Measurements from ENCODE around the gene KIF19.

Gene KIF19

DNA sequence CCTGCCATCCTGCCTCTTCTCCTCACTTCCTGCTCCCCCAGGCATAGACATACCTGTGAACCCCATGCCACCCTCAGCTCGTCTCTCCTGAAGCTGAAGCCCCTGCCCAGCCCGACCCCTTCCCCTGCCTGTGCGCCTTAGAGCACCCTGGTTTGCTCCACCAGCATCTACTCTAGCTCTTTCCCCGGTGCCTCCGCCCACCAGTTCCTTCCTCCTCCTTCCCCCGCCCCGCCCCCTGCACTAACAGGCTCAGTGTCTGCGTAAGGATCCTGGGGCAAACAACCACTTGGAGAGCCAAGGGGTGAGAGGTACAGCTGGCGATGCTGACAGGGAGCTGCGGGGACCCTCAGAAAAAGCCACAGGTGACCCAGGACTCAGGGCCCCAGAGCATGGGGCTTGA, 43.2 kb downstream of the KIF19 start:
- Histone ChIP-seq H2BK120ac (ENCODE audit: low read depth, low read length) (no peak overlapping the region), H3K27me3 (ENCODE audit: insufficient read depth, low read length, poor library complexity) (no peaks in the 10 kb centered on the region)
- no peak for DNase-seq

DNA sequence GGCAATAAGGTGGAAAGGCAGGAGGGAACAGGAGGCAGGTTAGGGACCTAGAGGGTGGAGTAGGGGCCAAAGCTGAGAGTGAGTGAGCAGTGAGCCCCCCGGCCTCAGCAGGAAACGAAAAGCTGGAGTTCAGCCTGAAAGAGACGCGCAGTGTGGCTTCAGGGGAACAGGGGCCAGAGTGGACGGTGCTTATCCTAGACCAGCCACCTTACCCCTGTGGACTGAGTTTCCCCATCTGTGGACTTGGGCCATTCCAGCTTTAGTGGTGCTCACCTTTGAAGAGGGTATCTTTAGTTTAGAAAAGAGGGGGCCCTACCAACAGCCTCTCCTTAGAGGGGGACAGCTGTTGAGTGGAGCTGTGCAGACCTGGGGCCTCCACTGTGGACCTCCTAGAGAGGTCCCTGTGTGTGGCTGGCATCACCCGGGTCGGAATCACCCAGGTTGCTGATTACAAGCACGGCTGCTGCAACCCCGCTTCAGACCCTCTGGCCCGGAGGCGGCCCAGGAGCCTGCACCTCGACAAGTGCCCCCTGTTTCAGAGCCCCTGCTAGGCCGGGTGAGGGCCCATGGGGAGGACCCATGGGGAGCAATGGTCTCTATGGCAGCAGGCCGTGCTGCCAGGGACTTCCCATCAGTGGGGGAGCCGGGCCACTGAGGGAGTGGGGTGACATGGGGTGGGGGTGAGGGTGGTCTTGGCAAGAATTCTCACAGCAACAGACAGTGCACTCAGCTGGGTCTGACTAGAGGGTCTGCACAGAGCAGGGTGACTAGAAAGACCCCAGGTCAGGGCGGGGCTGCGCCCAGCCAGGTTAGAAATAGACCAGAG, 43.9 kb downstream of the KIF19 start:
- no peak overlapping the region for H2BK15ac ChIP-seq (replicated peaks; ENCODE audit: low read depth)
- no peak overlapping the region for H3K4me3 ChIP-seq (ENCODE audit: low read length)
- H3K9ac ChIP-seq (ENCODE audit: low read length) = no peak overlapping the region
- H3K79me2 ChIP-seq (ENCODE audit: control insufficient read depth, insufficient read depth, low read length) = no peaks in the 10 kb centered on the region
- H3K4ac ChIP-seq (ENCODE audit: low read depth, low read length) = no peak overlapping the region
- no peak overlapping the region for H3K23ac ChIP-seq (ENCODE audit: low read length)
- H4K8ac ChIP-seq (ENCODE audit: low read depth, low read length) = no peak overlapping the region
- no peak for DNase-seq
- H3K27me3 ChIP-seq (ENCODE audit: insufficient read depth, low read length, poor library complexity) = no peaks in the 10 kb centered on the region
- H3K56ac ChIP-seq (ENCODE audit: low read length) = no peak overlapping the region
- H3K36me3 ChIP-seq (ENCODE audit: control insufficient read depth, insufficient read depth, low read length) = no peaks in the 10 kb centered on the region
- no peaks in the 10 kb centered on the region for H3K79me1 ChIP-seq (ENCODE audit: low read length)
- H2BK120ac ChIP-seq (ENCODE audit: low read depth, low read length) = no peak overlapping the region
- no peak overlapping the region for H3K4me2 ChIP-seq (ENCODE audit: low read length)
- H4K5ac ChIP-seq (ENCODE audit: low read length) = no peak overlapping the region
- H2AK5ac ChIP-seq (ENCODE audit: low read length) = no peak overlapping the region
- H3K4me1 ChIP-seq (ENCODE audit: control insufficient read depth, low read depth, low read length) = no peaks in the 10 kb centered on the region
- H3K27ac ChIP-seq (ENCODE audit: low read depth, low read length) = no peak overlapping the region
- no peak overlapping the region for H3K18ac ChIP-seq (ENCODE audit: low read length)
- no CpG with 5 or more reads among the region's 17 CpGs for whole genome bisulfite sequencing (ENCODE audit: extremely low coverage, insufficient coverage, low lambda C conversion rate)
- H2BK5ac ChIP-seq (ENCODE audit: low read length) = no peak overlapping the region

More for the DNA sequence above, 43.2 kb downstream of the KIF19 start:
- no peak overlapping the region for H4K8ac ChIP-seq (ENCODE audit: low read depth, low read length)
- no peaks in the 10 kb centered on the region for H3K36me3 ChIP-seq (ENCODE audit: control insufficient read depth, insufficient read depth, low read length)
- H4K5ac ChIP-seq (ENCODE audit: low read length) = no peak overlapping the region
- no peaks in the 10 kb centered on the region for H3K4me1 ChIP-seq (ENCODE audit: control insufficient read depth, low read depth, low read length)
- H3K4me2 ChIP-seq (ENCODE audit: low read length) = no peak overlapping the region
- no peak overlapping the region for H3K4ac ChIP-seq (ENCODE audit: low read depth, low read length)
- no peak overlapping the region for H2BK15ac ChIP-seq (replicated peaks; ENCODE audit: low read depth)
- H3K4me3 ChIP-seq (ENCODE audit: low read length) = no peak overlapping the region
- no peaks in the 10 kb centered on the region for H3K79me1 ChIP-seq (ENCODE audit: low read length)
- H3K27ac ChIP-seq (ENCODE audit: low read depth, low read length) = no peak overlapping the region
- no peak overlapping the region for H2AK5ac ChIP-seq (ENCODE audit: low read length)
- H3K56ac ChIP-seq (ENCODE audit: low read length) = no peak overlapping the region
- H2BK5ac ChIP-seq (ENCODE audit: low read length) = no peak overlapping the region
- H3K18ac ChIP-seq (ENCODE audit: low read length) = no peak overlapping the region
- no CpG with 5 or more reads among the region's 10 CpGs for WGBS (ENCODE audit: extremely low coverage, insufficient coverage, low lambda C conversion rate)
- no peak overlapping the region for H3K9ac ChIP-seq (ENCODE audit: low read length)
- H3K79me2 ChIP-seq (ENCODE audit: control insufficient read depth, insufficient read depth, low read length) = no peaks in the 10 kb centered on the region
- no peak overlapping the region for H3K23ac ChIP-seq (ENCODE audit: low read length)

DNA sequence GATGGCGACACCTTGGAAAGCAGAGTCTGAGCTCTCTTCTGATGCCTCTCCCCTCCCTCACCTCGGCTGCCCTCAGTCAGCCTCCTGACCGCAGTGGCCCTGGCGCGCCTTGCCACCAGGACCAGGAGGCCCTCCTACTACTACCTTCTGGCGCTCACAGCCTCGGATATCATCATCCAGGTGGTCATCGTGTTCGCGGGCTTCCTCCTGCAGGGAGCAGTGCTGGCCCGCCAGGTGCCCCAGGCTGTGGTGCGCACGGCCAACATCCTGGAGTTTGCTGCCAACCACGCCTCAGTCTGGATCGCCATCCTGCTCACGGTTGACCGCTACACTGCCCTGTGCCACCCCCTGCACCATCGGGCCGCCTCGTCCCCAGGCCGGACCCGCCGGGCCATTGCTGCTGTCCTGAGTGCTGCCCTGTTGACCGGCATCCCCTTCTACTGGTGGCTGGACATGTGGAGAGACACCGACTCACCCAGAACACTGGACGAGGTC, 45.7 kb downstream of the KIF19 start:
- WGBS (ENCODE audit: extremely low coverage, insufficient coverage, low lambda C conversion rate) = no CpG with 5 or more reads among the region's 26 CpGs
- no peak for DNase-seq
- no peaks in the 10 kb centered on the region for H3K27me3 ChIP-seq (ENCODE audit: insufficient read depth, low read length, poor library complexity)

DNA sequence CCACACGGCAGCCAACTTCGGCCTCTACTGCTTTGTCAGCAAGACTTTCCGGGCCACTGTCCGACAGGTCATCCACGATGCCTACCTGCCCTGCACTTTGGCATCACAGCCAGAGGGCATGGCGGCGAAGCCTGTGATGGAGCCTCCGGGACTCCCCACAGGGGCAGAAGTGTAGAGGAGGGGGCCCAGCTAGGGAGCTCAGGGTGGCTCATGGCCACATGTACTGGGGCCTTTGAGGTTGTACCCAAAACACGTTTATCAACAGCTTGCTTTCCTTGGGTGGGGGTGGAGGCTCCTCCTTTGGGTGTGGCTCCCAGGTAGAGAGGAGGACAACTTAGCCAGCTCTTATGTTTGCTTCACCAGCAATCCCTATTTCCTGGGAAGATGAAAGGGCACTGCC, 46.4 kb downstream of the KIF19 start:
- Histone ChIP-seq H3K27me3 (ENCODE audit: insufficient read depth, low read length, poor library complexity) (no peaks in the 10 kb centered on the region), H3K4me1 (ENCODE audit: control insufficient read depth, low read depth, low read length) (no peaks in the 10 kb centered on the region)
- WGBS (ENCODE audit: extremely low coverage, insufficient coverage, low lambda C conversion rate) = no CpG with 5 or more reads among the region's 9 CpGs

More for the DNA sequence above, 45.7 kb downstream of the KIF19 start:
- Histone ChIP-seq H2BK120ac (ENCODE audit: low read depth, low read length) (no peak overlapping the region), H3K4ac (ENCODE audit: low read depth, low read length) (no peak overlapping the region), H4K8ac (ENCODE audit: low read depth, low read length) (no peak overlapping the region), H4K5ac (ENCODE audit: low read length) (no peak overlapping the region), H3K18ac (ENCODE audit: low read length) (no peak overlapping the region), H3K4me1 (ENCODE audit: control insufficient read depth, low read depth, low read length) (no peaks in the 10 kb centered on the region), H2BK5ac (ENCODE audit: low read length) (no peak overlapping the region), H3K79me1 (ENCODE audit: low read length) (no peaks in the 10 kb centered on the region), H2BK15ac (replicated peaks; ENCODE audit: low read depth) (no peak overlapping the region), H3K27ac (ENCODE audit: low read depth, low read length) (no peak overlapping the region), H3K79me2 (ENCODE audit: control insufficient read depth, insufficient read depth, low read length) (no peaks in the 10 kb centered on the region), H2AK5ac (ENCODE audit: low read length) (no peak overlapping the region), H3K56ac (ENCODE audit: low read length) (no peak overlapping the region), H3K36me3 (ENCODE audit: control insufficient read depth, insufficient read depth, low read length) (no peaks in the 10 kb centered on the region), H3K23ac (ENCODE audit: low read length) (no peak overlapping the region), H3K9ac (ENCODE audit: low read length) (no peak overlapping the region), H3K4me3 (ENCODE audit: low read length) (no peak overlapping the region), H3K4me2 (ENCODE audit: low read length) (no peak overlapping the region)

DNA sequence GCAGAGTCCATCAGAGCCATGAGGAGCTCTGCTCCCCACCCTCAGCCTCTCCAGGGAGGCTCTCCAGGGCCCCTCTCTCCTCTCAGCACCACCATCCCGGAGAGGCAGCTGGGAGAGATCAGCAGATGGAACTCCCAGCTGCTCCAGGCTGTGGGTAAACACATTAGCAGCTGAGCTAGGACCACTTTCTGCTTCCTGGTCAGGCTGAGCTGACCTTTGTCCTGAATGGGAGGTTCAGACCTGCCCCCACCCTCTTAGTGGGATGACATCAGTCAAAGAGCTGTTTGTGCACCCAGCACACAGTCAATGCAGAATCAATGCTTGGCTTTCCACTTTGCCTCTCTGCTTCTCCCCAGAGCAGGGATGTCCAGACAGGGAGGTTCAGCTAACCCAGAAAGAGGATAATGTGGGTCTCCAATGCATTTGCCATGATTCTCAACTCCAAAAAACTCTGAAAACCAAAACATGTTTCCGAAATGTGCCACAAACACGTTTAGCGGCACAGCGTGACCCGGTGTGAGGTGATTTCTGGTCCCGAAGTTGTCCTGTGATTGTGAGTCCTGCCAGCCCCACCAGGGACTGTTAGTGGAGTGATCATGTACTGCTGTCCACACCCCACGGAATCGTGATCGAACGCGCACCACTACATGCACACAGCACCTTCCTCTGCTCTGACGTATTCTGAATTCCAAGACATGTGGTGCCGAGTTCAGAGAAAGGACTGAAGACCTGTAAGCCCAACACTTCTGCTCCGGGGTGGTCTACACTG, 48.0 kb downstream of the KIF19 start:
- no peaks in the 10 kb centered on the region for H3K27me3 ChIP-seq (ENCODE audit: insufficient read depth, low read length, poor library complexity)
- no peak overlapping the region for H2BK15ac ChIP-seq (replicated peaks; ENCODE audit: low read depth)
- H4K8ac ChIP-seq (ENCODE audit: low read depth, low read length) = no peak overlapping the region
- H3K4ac ChIP-seq (ENCODE audit: low read depth, low read length) = no peak overlapping the region
- H2BK5ac ChIP-seq (ENCODE audit: low read length) = no peak overlapping the region
- no peak overlapping the region for H3K18ac ChIP-seq (ENCODE audit: low read length)
- no peak overlapping the region for H3K27ac ChIP-seq (ENCODE audit: low read depth, low read length)
- WGBS (ENCODE audit: extremely low coverage, insufficient coverage, low lambda C conversion rate) = no CpG with 5 or more reads among the region's 15 CpGs
- no peak overlapping the region for H3K4me3 ChIP-seq (ENCODE audit: low read length)
- H3K36me3 ChIP-seq (ENCODE audit: control insufficient read depth, insufficient read depth, low read length) = no peaks in the 10 kb centered on the region
- H2BK120ac ChIP-seq (ENCODE audit: low read depth, low read length) = no peak overlapping the region
- H3K4me1 ChIP-seq (ENCODE audit: control insufficient read depth, low read depth, low read length) = no peaks in the 10 kb centered on the region
- no peak overlapping the region for H2AK5ac ChIP-seq (ENCODE audit: low read length)
- H3K9ac ChIP-seq (ENCODE audit: low read length) = no peak overlapping the region
- H3K23ac ChIP-seq (ENCODE audit: low read length) = no peak overlapping the region
- H3K4me2 ChIP-seq (ENCODE audit: low read length) = no peak overlapping the region
- H3K79me2 ChIP-seq (ENCODE audit: control insufficient read depth, insufficient read depth, low read length) = no peaks in the 10 kb centered on the region
- no peak overlapping the region for H4K5ac ChIP-seq (ENCODE audit: low read length)
- no peaks in the 10 kb centered on the region for H3K79me1 ChIP-seq (ENCODE audit: low read length)
- DNase-seq = no peak
- no peak overlapping the region for H3K56ac ChIP-seq (ENCODE audit: low read length)

More for the DNA sequence above, 46.4 kb downstream of the KIF19 start:
- no peaks in the 10 kb centered on the region for H3K79me1 ChIP-seq (ENCODE audit: low read length)
- H3K23ac ChIP-seq (ENCODE audit: low read length) = no peak overlapping the region
- H3K56ac ChIP-seq (ENCODE audit: low read length) = no peak overlapping the region
- no peaks in the 10 kb centered on the region for H3K79me2 ChIP-seq (ENCODE audit: control insufficient read depth, insufficient read depth, low read length)
- no peak overlapping the region for H3K4me3 ChIP-seq (ENCODE audit: low read length)
- no peak overlapping the region for H3K4ac ChIP-seq (ENCODE audit: low read depth, low read length)
- H2BK120ac ChIP-seq (ENCODE audit: low read depth, low read length) = no peak overlapping the region
- no peaks in the 10 kb centered on the region for H3K36me3 ChIP-seq (ENCODE audit: control insufficient read depth, insufficient read depth, low read length)
- H2BK5ac ChIP-seq (ENCODE audit: low read length) = no peak overlapping the region
- H3K18ac ChIP-seq (ENCODE audit: low read length) = no peak overlapping the region
- no peak overlapping the region for H4K8ac ChIP-seq (ENCODE audit: low read depth, low read length)
- no peak overlapping the region for H3K9ac ChIP-seq (ENCODE audit: low read length)
- DNase-seq = no peak
- no peak overlapping the region for H2BK15ac ChIP-seq (replicated peaks; ENCODE audit: low read depth)
- H3K27ac ChIP-seq (ENCODE audit: low read depth, low read length) = no peak overlapping the region
- no peak overlapping the region for H3K4me2 ChIP-seq (ENCODE audit: low read length)
- no peak overlapping the region for H4K5ac ChIP-seq (ENCODE audit: low read length)
- H2AK5ac ChIP-seq (ENCODE audit: low read length) = no peak overlapping the region
